ENCODE results near the gene DDI1. TPM values are rescaled to one million over a fixed set of nuclear protein-coding genes. Genes with fewer than 3 reads are reported as not detected.
"Not testable (repeated sequence)": the region's sequence is repeated elsewhere in the genome, so short reads cannot be mapped to it uniquely, and the experiment has no call there.

The DDI1 gene
- total and polyA plus RNA-seq, 8 donors, result not detected

DNA sequence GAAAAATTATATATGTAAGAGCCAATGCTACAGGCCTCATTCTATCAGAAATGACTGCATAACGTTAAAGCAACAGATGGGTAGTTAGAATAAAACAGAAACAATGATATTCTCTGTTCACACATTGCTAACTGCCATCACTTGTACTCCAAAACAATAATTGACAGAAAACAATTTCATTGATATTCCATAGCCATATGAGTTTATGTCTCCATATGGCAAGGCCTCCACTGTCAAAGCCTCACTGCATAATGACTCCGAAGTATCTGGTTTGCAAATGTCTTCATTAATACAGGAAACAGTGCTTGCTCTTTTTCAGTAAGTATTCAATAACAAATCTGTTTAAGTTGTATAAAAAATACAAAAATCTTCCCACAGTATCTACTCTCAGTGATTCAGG is 9.9 kb downstream of the DDI1 start:
- Histone ChIP-seq H3K4me1 (no peaks in the 10 kb centered on the region), H3K27ac (no peak overlapping the region), H3K9me3 (peaks cover 0 to 2% of the 10 kb centered on the region in 2 donors), H3K36me3 (no peaks in the 10 kb centered on the region), H3K27me3 (no peaks in the 10 kb centered on the region), H3K4me3 (no peak overlapping the region)
- no peak for DNase-seq
- no peak for ATAC-seq
- TF ChIP-seq, protein P1, sequence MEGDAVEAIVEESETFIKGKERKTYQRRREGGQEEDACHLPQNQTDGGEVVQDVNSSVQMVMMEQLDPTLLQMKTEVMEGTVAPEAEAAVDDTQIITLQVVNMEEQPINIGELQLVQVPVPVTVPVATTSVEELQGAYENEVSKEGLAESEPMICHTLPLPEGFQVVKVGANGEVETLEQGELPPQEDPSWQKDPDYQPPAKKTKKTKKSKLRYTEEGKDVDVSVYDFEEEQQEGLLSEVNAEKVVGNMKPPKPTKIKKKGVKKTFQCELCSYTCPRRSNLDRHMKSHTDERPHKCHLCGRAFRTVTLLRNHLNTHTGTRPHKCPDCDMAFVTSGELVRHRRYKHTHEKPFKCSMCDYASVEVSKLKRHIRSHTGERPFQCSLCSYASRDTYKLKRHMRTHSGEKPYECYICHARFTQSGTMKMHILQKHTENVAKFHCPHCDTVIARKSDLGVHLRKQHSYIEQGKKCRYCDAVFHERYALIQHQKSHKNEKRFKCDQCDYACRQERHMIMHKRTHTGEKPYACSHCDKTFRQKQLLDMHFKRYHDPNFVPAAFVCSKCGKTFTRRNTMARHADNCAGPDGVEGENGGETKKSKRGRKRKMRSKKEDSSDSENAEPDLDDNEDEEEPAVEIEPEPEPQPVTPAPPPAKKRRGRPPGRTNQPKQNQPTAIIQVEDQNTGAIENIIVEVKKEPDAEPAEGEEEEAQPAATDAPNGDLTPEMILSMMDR (IDR thresholded peaks at IDR 0.05), result no peak
- intact Hi-C loops (cut with DNase I), result no loop called here

DNA sequence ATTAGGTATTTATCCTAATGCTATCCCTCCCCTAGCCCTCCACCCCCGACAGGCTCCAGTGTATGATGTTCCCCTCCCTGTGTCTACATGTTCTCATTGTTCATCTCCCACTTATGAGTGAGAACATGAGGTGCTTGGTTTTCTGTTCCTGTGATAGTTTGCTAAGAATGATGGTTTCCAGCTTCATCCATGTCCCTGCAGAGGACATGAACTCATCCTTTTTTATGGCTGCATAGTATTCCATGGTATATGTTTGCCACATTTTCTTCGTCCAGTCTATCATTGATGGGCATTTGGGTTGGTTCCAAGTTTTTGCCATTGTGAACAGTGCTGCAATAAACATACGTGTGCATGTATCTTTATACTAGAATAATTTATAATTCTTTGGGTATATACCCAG is 10.4 kb downstream of the DDI1 start:
- intact Hi-C loops (cut with DNase I); H3K4me3 ChIP-seq; H3K9me3 ChIP-seq: not testable (repeated sequence)

DNA sequence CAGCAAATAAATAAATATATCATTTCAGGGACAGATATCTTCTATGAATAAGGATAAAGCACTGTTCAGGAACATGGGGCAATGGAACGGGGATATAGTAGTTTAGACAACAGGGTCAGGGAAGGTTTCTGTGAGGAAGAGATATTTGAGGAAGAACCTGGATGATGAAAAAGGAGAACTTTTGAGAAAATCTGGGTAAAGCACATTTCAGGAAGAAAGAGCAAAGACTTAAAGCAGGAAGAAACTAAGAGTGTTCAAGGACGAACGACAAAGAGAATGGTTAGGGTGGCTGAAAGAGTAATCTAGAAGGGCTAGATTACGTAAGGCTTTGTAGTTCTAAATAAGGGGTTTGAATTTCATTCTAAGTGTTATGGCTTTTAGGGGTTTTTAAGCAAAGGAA is 12.7 kb downstream of the DDI1 start:
- Histone ChIP-seq H3K4me1 (peaks cover 0 to 3% of the 10 kb centered on the region in 2 donors), H3K36me3 (no peaks in the 10 kb centered on the region), H3K4me3 (no peak overlapping the region), H3K9me3 (peaks cover 0 to 2% of the 10 kb centered on the region in 2 donors), H3K27ac (no peak overlapping the region), H3K27me3 (no peaks in the 10 kb centered on the region)
- no peak for DNase-seq
- intact Hi-C loops (cut with DNase I), result no loop called here
- TF ChIP-seq, protein P1 (IDR thresholded peaks at IDR 0.05), result no peak
- ATAC-seq, result no peak

More for the DNA sequence above, 10.4 kb downstream of the DDI1 start:
- H3K36me3 ChIP-seq, H3K27ac ChIP-seq, DNase-seq, H3K4me1 ChIP-seq, H3K27me3 ChIP-seq, ATAC-seq: not testable (repeated sequence)

DNA sequence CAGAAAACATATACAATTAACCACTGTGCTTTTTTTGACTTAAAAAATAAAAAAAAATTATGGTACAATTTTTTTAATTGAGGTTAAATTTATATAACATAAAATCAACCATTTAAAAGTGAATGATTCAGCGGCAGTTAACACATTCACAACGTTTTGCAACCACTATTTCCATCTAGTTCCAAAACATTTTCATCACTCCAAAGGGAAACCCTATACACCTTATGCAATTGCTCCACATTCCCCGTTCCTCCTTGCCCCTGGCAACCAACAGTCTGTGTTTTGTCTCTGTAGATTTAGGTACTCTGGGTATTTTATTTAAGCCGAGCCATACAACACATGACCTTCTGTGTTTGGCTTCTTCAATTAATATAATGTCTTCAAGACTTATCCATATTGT is 15.3 kb downstream of the DDI1 start:
- intact Hi-C loops (cut with DNase I), result no loop called here
- no peaks in the 10 kb centered on the region for H3K27me3 ChIP-seq

DNA sequence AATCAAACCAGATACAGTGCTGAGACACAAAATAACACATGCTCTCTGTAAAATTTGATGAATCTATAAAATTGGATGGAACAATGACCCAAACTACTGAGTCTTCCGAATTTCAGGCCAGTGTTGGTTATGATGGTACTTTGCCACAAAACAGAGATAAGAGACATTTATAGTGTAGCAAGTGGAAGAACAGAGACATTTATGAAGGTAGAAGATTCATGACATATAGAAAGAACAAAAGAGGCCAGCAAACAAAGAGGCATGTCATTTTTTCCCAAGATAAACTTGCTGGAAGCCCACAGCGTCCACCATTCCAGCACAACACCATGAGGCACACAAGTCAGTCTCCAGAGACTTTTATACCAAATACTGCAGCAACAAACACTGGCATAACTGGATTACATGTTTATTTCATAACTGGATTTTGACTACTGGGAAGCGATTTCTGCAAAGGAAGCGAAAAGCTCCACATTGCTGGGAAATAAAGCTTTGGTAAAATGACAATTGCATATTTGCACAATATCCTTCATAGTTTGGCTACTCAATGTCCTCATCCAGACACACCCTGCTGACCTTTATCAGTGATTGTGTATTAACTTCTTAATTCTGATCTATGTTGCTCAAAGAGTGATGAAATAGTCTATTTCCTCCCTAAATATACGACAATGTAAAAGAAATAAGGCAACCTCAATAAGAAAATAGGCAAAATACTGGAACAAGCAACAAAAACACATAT is 17.5 kb downstream of the DDI1 start:
- H3K9me3 ChIP-seq, result no peaks in the 10 kb centered on the region
- ATAC-seq, result no peak

More for the DNA sequence above, 15.3 kb downstream of the DDI1 start:
- DNase-seq (no peak), ATAC-seq (no peak)
- Histone ChIP-seq H3K27ac (no peak overlapping the region), H3K4me3 (no peak overlapping the region), H3K36me3 (no peaks in the 10 kb centered on the region), H3K9me3 (peaks cover 0 to 2% of the 10 kb centered on the region in 2 donors), H3K4me1 (peaks cover 0 to 3% of the 10 kb centered on the region in 2 donors)
- TF ChIP-seq, protein P1 (IDR thresholded peaks at IDR 0.05), result no peak

More for the DNA sequence above, 17.5 kb downstream of the DDI1 start:
- intact Hi-C loops (cut with DNase I), result no loop called here
- no peak for DNase-seq
- TF ChIP-seq, protein P1 (IDR thresholded peaks at IDR 0.05), result no peak
- H3K27ac ChIP-seq, result no peak overlapping the region
- H3K4me1 ChIP-seq, result peaks cover 0 to 3% of the 10 kb centered on the region in 2 donors
- no peaks in the 10 kb centered on the region for H3K36me3 ChIP-seq
- H3K27me3 ChIP-seq, result no peaks in the 10 kb centered on the region
- H3K4me3 ChIP-seq, result no peak overlapping the region
